Loucy (cell line): Measurements from ENCODE around the gene IL17D.

Experiments used
- H2AFZ ChIP-seq: fragments of 200-600 bp; sonication (generic); 2 replicates; pipeline ENCODE4 v1.6.0; 2016; ENCODE audit warnings: antibody characterized with exemption, mild to moderate bottlenecking, low read length, moderate library complexity
- H3F3A ChIP-seq: fragments of 200-600 bp; 2 replicates; pipeline ENCODE4 v1.6.0; 2016; ENCODE audit warnings: antibody characterized with exemption, low read depth, mild to moderate bottlenecking
- H3K27me3 ChIP-seq: fragments of 200-600 bp; sonication (generic); 2 replicates; pipeline ENCODE4 v1.6.1; 2014; ENCODE audit warnings: low read length, mild to moderate bottlenecking; ENCODE audit not compliant: insufficient read depth, poor library complexity, severe bottlenecking
- H3K36me3 ChIP-seq: fragments of 200-600 bp; sonication (generic); 2 replicates; pipeline ENCODE4 v1.6.1; 2016; ENCODE audit warnings: low read length; ENCODE audit not compliant: insufficient read depth
- H3K4me1 ChIP-seq: fragments of 200-600 bp; sonication (generic); 2 replicates; pipeline ENCODE4 v1.5.1; 2014; ENCODE audit warnings: low read length, mild to moderate bottlenecking; ENCODE audit not compliant: insufficient read depth, poor library complexity, severe bottlenecking
- H3K4me2 ChIP-seq: fragments of 200-600 bp; sonication (generic); 2 replicates; pipeline ENCODE4 v1.6.0; 2014; ENCODE audit warnings: antibody characterized with exemption, low read length, low read depth, mild to moderate bottlenecking; ENCODE audit not compliant: poor library complexity, severe bottlenecking
- H3K4me3 ChIP-seq: fragments of 200-600 bp; sonication (generic); 2 replicates; pipeline ENCODE4 v1.5.1; 2014; ENCODE audit warnings: low read length, mild to moderate bottlenecking, mixed read lengths; ENCODE audit not compliant: poor library complexity, severe bottlenecking
- H3K79me2 ChIP-seq: fragments of 200-600 bp; sonication (generic); 2 replicates; pipeline ENCODE4 v1.6.1; 2014; ENCODE audit warnings: low read length; ENCODE audit not compliant: insufficient read depth
- H3K9ac ChIP-seq: fragments of 200-600 bp; sonication (generic); 2 replicates; pipeline ENCODE4 v1.6.0; 2014; ENCODE audit warnings: mild to moderate bottlenecking, low read depth, low read length, moderate library complexity; ENCODE audit not compliant: poor library complexity, severe bottlenecking
- H3K9me2 ChIP-seq: fragments of 200-600 bp; sonication (generic); replicated peaks from 2 replicates; pipeline ENCODE4 v1.6.1; 2016; ENCODE audit warnings: low read depth, low read length, mixed read lengths
- H3K9me3 ChIP-seq: fragments of 200-600 bp; sonication (generic); 2 replicates; pipeline ENCODE4 v1.6.1; 2014; ENCODE audit warnings: mild to moderate bottlenecking, antibody characterized with exemption, low read length, low read depth; ENCODE audit not compliant: insufficient read depth
- H4K20me1 ChIP-seq: fragments of 200-600 bp; sonication (generic); 2 replicates; pipeline ENCODE4 v1.6.0; 2014; ENCODE audit warnings: antibody characterized with exemption, low read length, mild to moderate bottlenecking; ENCODE audit not compliant: insufficient read depth, poor library complexity, severe bottlenecking
- CTCF ChIP-seq: fragments of 200-600 bp; sonication (generic); conservative IDR thresholded peaks from 2 replicates; pipeline ENCODE4 v1.5.1; 2014; ENCODE audit warnings: mild to moderate bottlenecking, antibody characterized with exemption, low read length
- EZH2phosphoT487 ChIP-seq: fragments of 200-600 bp; IDR thresholded peaks from 2 replicates; pipeline ENCODE4 v1.6.1; 2018; ENCODE audit warnings: antibody characterized with exemption, mild to moderate bottlenecking, moderate library complexity, borderline replicate concordance

The IL17D gene

GRCh38 chr13:20709369-20709768 is 5.9 kb downstream of the IL17D start:
- H3K79me2 ChIP-seq = no peaks in the 10 kb centered on the region
- no peak overlapping the region for H2AFZ ChIP-seq
- H3K36me3 ChIP-seq = no peaks in the 10 kb centered on the region
- no peaks in the 10 kb centered on the region for H3K9me3 ChIP-seq
- H3K4me3 ChIP-seq = no peak overlapping the region
- no peaks in the 10 kb centered on the region for H3K9me2 ChIP-seq
- H3K9ac ChIP-seq = no peak overlapping the region
- H4K20me1 ChIP-seq = no peaks in the 10 kb centered on the region
- H3K4me2 ChIP-seq = no peak overlapping the region
- H3K4me1 ChIP-seq = peaks cover 3% of the 10 kb centered on the region
- H3F3A ChIP-seq = no peaks in the 10 kb centered on the region
- H3K27me3 ChIP-seq = no peaks in the 10 kb centered on the region
- TF ChIP-seq EZH2phosphoT487 = no peak
- no peak for TF ChIP-seq CTCF

GRCh38 chr13:20709782-20710181 is 6.3 kb downstream of the IL17D start:
- H3F3A ChIP-seq = no peaks in the 10 kb centered on the region
- no peaks in the 10 kb centered on the region for H3K9me2 ChIP-seq
- no peaks in the 10 kb centered on the region for H3K36me3 ChIP-seq
- H4K20me1 ChIP-seq = no peaks in the 10 kb centered on the region
- H3K4me2 ChIP-seq = no peak overlapping the region
- H3K9me3 ChIP-seq = no peaks in the 10 kb centered on the region
- H3K4me3 ChIP-seq = no peak overlapping the region
- H3K79me2 ChIP-seq = no peaks in the 10 kb centered on the region
- H3K27me3 ChIP-seq = no peaks in the 10 kb centered on the region
- peaks cover 3% of the 10 kb centered on the region for H3K4me1 ChIP-seq
- H3K9ac ChIP-seq = no peak overlapping the region
- TF ChIP-seq CTCF (no peak), EZH2phosphoT487 (no peak)
- H2AFZ ChIP-seq = no peak overlapping the region

GRCh38 chr13:20711301-20712044 is 8.0 kb downstream of the IL17D start:
- no peaks in the 10 kb centered on the region for H3K79me2 ChIP-seq
- H3K9me2 ChIP-seq = no peaks in the 10 kb centered on the region
- no peaks in the 10 kb centered on the region for H3K9me3 ChIP-seq
- H3K4me3 ChIP-seq = no peak overlapping the region
- TF ChIP-seq CTCF = no peak
- no peak for TF ChIP-seq EZH2phosphoT487
- H3K4me1 ChIP-seq = peaks cover 3% of the 10 kb centered on the region
- H3K9ac ChIP-seq = no peak overlapping the region
- no peaks in the 10 kb centered on the region for H3F3A ChIP-seq
- H4K20me1 ChIP-seq = no peaks in the 10 kb centered on the region
- no peaks in the 10 kb centered on the region for H3K36me3 ChIP-seq
- H3K27me3 ChIP-seq = no peaks in the 10 kb centered on the region
- no peak overlapping the region for H2AFZ ChIP-seq
- no peak overlapping the region for H3K4me2 ChIP-seq
